Activated CD4-positive, alpha-beta memory T cell treated with anti-CD3 and anti-CD28 coated beads, Interleukin-2, amount 10 ng/mL, durations not matched to agents 7 days and 5 days (primary cell): ENCODE measurements around the gene PLVAP. TPM values are rescaled to one million over a fixed set of nuclear protein-coding genes. Genes with fewer than 3 reads are reported as not detected.

ENCODE experiments used
- CTCF ChIA-PET: fragments of 350-600 bp; sonication (Branson Sonifier 250); formaldehyde crosslinking; loops from one replicate; lab custom pipeline; 2021; ENCODE audit warnings: antibody characterized with exemption, inconsistent platforms; lab: Charles Lee
- POLR2A ChIA-PET: fragments of 350-600 bp; sonication (Branson Sonifier 250); formaldehyde crosslinking; loops from one replicate; lab custom pipeline; 2021; ENCODE audit warnings: antibody characterized with exemption; lab: Charles Lee
- DNase-seq: peaks from one replicate; pipeline ENCODE4 v3.0.0-alpha.2; 2020
- H3K27ac Mint-ChIP-seq: one replicate; pipeline ENCODE4 v1.8.0; 2021; ENCODE audit warnings: mild to moderate bottlenecking, mixed read lengths
- H3K27me3 Mint-ChIP-seq: one replicate; pipeline ENCODE4 v1.8.0; 2021; ENCODE audit warnings: mixed read lengths
- H3K36me3 Mint-ChIP-seq: one replicate; pipeline ENCODE4 v1.8.0; 2021; ENCODE audit warnings: low read depth, mixed read lengths
- H3K4me1 Mint-ChIP-seq: one replicate; pipeline ENCODE4 v1.8.0; 2021; ENCODE audit warnings: mixed read lengths
- H3K4me3 Mint-ChIP-seq: one replicate; pipeline ENCODE4 v1.8.0; 2021; ENCODE audit warnings: mild to moderate bottlenecking, mixed read lengths
- H3K9me3 Mint-ChIP-seq: one replicate; pipeline ENCODE4 v1.8.0; 2021; ENCODE audit warnings: mixed read lengths
- total RNA-seq, 2 experiments: library from RNA; stranded (reverse); gene quantifications; one replicate each; pipeline ENCODE4 v1.2.3, GENCODE V29; 2021

PLVAP gene
- total RNA-seq, 2 experiments from 2014 or later: not detected

DNA sequence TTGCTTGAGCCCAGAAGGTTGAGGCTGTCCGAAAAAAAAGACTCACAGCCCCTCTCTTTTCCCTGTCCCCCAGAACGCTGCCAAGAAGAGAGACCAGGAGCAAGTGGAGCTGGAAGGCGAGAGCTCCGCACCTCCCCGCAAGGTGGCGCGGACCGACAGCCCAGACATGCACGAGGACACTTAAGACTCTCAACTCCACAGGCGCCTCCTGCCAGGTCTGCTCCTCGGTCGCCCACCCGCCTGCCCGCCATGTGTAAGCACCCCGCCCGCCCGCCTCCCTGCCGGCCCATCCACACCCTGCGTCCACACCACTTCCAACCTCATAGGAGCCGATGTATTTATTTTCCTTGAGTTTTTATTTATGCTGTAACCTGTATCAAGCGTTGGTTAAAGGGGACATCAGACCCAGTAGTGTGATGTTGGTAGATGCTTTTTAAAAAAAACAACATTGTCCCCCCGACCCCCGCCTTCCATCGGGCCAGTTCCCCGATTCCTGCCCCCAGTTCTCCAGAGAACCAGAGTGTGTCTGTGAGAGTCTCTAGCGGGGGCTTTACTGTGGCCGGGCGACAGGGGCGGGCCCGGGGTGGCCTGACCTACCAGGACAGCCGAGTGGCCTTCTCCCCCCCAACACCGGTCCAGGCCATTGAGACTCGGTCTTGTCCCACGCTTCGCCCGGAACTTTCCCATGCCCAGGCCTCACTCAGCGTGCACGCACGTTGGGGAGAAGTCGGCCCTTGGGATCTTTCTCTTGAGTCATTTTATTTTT is 57.5 kb downstream of the PLVAP start:
- DNase-seq: no peak
- ChIA-PET CTCF (no interaction called here), POLR2A (interaction anchor here (1.0 kb wide), 2 partner anchors 8 to 9 kb away, joined by 3 to 5 read pairs; no protein-coding TSS in a partner anchor)
- H3K4me1 Mint-ChIP-seq: peaks cover 26% of the 10 kb centered on the region
- H3K27me3 Mint-ChIP-seq: no peaks in the 10 kb centered on the region
- no peaks in the 10 kb centered on the region for H3K9me3 Mint-ChIP-seq
- peaks cover 38% of the 10 kb centered on the region for H3K36me3 Mint-ChIP-seq
- H3K4me3 Mint-ChIP-seq: no peak overlapping the region
- H3K27ac Mint-ChIP-seq: no peak overlapping the region

DNA sequence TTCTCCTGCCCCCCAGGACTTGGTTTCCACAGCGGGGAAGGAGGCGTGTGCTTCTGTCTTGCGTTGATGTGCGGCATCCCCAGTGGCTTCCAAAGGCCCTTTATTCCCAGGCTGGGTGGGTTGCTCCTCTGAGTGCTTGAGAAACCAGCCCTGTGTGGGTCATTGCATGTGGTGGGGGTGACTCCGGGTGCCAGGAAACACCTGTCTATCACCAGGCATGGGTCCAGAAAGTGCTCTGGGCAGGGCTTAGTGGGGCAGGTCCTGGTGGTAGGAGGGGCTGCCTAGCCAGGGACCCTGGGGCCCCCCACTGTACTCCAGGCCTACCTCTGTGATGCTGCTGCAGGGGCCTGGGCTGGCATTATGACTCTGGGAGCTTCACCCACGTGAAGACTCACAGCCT is 58.2 kb downstream of the PLVAP start:
- Mint-ChIP-seq H3K36me3 (peaks cover 45% of the 10 kb centered on the region), H3K27me3 (no peaks in the 10 kb centered on the region), H3K4me3 (no peak overlapping the region), H3K27ac (peak overlapping the region; percentile 47), H3K9me3 (no peaks in the 10 kb centered on the region), H3K4me1 (peaks cover 26% of the 10 kb centered on the region)
- ChIA-PET POLR2A (interaction anchor here (1.0 kb wide), 2 partner anchors 9 kb away, joined by 3 to 5 read pairs; no protein-coding TSS in a partner anchor), CTCF (no interaction called here)
- no peak for DNase-seq

DNA sequence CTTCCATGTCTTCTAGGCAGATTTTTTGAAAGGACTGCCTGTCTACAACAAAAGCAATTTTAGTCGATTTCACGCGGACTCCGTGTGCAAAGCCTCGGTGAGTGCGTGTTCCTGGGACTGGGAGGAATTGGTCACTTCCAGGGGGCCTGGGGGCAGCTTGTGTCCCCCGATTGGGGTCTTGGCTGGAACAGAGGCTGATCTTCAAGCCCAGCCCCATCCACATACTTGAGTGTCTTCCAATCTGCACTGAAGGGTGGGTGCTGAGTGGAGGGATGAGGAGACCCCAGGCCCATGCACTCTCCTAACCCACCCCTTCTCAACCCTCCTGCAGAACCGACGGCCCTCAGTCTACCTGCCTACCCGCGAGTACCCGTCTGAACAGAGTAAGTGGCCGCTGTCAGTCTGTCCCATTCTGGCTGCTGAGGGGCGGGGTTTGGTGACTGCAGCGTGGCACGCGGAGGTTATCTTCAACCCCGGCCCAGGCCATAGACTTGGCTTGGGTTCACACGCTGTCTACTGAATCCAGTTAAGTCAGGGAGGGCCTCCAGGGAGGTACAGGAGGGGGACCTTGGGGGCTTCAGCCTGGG is 63.0 kb downstream of the PLVAP start:
- H3K27ac Mint-ChIP-seq: no peak overlapping the region
- H3K4me1 Mint-ChIP-seq: peaks cover 47% of the 10 kb centered on the region
- CTCF ChIA-PET: no interaction called here
- H3K27me3 Mint-ChIP-seq: no peaks in the 10 kb centered on the region
- POLR2A ChIA-PET: interaction anchor here (1.4 kb wide), 1 partner anchor 15 kb away, joined by 5 read pairs; no protein-coding TSS in a partner anchor
- DNase-seq: no peak
- H3K9me3 Mint-ChIP-seq: no peaks in the 10 kb centered on the region
- no peak overlapping the region for H3K4me3 Mint-ChIP-seq
- H3K36me3 Mint-ChIP-seq: peaks cover 35% of the 10 kb centered on the region

DNA sequence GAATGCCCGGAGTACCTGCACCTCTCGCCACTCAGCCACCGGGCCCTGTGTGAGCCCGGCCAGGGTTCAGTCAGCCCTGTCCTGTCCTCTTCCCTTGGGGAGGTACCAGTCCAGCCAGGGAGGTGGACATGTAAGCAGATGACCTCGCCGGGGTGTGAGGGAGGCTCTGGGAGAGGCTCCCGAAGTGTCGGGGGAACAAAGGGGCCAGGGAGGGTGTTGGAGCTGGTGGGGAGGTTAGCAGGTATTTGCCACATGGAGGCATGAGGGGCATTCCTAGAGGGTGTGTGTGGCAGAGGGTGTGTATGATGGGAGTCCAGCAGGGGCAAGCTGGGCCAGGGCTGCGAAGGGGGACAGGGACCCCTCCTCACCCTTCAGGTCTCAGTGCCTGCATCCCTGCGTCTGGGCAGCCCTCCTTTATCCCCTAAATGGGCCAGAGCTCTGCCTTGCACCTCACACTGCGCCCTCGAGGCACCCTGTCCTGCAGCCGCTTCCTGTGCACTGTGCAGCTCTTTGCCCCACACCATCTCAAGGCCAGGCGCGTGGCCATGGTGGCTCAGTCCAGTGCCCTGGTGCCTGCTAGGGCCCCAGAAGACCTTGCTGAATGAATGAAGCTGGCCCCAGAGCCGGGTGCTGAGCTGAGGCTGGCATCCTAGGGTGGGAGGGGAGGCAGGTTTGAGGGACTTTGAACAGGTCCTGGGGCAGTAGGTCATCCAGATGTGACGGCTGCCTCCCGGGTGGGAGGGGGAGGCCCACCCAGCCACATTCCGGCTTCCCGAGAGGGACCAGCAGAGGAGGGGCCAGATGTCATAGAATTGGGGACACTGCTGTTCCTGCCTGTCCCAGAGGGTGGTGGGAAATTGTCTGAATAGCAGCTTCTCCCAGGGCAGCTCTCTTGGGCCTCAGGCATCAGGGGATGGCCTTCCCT is 64.7 kb downstream of the PLVAP start:
- no peak for DNase-seq
- Mint-ChIP-seq H3K9me3 (no peaks in the 10 kb centered on the region), H3K4me1 (peaks cover 51% of the 10 kb centered on the region), H3K27ac (no peak overlapping the region), H3K27me3 (no peaks in the 10 kb centered on the region), H3K36me3 (peaks cover 32% of the 10 kb centered on the region), H3K4me3 (no peak overlapping the region)
- CTCF ChIA-PET: interaction anchor here (0.9 kb wide), 1 partner anchor 16 kb away, joined by 3 read pairs; no protein-coding TSS in a partner anchor
- POLR2A ChIA-PET: interaction anchor here (0.7 to 1.7 kb wide), 4 partner anchors 10 to 24 kb away, joined by 3 to 5 read pairs (median 4); no protein-coding TSS in a partner anchor

DNA sequence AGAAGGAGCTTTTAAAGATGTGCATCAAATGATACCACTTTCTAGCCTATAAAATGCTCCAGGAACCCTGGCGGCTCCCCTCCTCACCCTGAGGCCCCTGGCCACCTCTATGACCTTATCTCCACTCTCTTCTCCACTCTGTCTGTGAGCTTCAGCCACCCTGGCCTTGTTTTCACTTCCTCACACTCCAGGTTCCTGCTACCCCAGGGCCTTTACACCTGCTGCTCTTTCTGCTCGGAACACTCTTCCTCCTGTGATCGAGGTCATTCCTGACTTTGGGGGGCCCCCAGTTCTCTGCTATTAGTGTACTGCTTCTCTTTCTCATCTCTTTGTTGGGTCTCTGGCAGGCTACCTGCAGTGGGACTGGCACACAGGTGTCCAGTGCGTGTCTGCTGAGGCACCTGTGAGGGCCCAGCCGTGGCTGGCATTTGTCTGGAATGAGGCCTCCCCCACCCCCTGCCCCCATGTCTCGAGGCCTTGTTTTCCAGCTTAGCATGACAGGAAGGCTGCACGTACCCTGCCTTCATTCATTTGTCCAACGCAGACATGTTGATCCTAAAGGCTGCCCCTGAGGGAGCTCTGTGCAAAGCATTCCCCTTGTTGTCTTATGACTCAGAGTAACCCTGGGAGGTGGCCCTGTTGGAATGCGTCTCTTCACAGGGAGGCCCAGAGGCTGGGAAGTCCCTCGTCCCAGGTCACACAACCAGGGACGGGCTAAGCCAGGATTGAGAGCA is 65.5 kb downstream of the PLVAP start:
- no peak overlapping the region for H3K27ac Mint-ChIP-seq
- no peaks in the 10 kb centered on the region for H3K27me3 Mint-ChIP-seq
- H3K4me3 Mint-ChIP-seq: peak overlapping the region; percentile 98
- DNase-seq: no peak
- H3K4me1 Mint-ChIP-seq: peaks cover 50% of the 10 kb centered on the region
- no peaks in the 10 kb centered on the region for H3K9me3 Mint-ChIP-seq
- ChIA-PET POLR2A (interaction anchor here (1.7 to 4.0 kb wide), 2 partner anchors 10 to 21 kb away, joined by 5 to 47 read pairs; partner anchors contain the start of gene ANO8), CTCF (interaction anchor here (0.9 kb wide), 1 partner anchor 17 kb away, joined by 3 read pairs; no protein-coding TSS in a partner anchor)
- peaks cover 32% of the 10 kb centered on the region for H3K36me3 Mint-ChIP-seq

DNA sequence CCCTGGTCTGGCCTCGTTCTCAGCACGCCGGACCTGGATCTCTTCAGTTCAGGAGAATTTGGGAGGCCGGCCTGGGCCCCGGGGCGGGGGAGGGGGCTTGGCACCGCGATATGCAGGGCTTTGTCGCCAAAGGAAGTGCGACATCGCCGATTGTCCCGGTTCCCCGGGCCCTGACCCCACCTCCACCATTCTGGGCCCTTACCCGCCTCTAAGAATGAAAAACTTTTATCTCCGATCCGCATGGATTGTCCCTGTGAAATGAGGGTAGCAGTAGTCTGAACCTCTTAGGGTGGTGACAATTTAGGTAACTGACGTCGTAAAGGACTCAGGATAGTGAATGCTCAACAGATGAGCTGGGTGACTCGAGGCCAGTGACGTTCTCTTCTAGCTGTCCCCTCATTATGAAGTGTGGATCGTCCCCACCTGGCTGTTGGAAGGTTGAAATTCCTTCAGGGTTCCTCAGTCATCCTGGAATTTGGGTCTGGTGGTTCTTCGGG is 67.1 kb downstream of the PLVAP start:
- Mint-ChIP-seq H3K4me3 (peak overlapping the region; percentile 98), H3K9me3 (no peaks in the 10 kb centered on the region), H3K4me1 (peaks cover 50% of the 10 kb centered on the region), H3K27ac (peak overlapping the region; percentile 94), H3K27me3 (no peaks in the 10 kb centered on the region), H3K36me3 (peaks cover 22% of the 10 kb centered on the region)
- ChIA-PET POLR2A (interaction anchor here (0.6 to 4.0 kb wide), 13 partner anchors 7 to 1012 kb away, joined by 3 to 47 read pairs (median 3); partner anchors contain the start of genes ANO8, BABAM1, BST2 and USE1), CTCF (interaction anchor here (0.8 to 1.9 kb wide), 3 partner anchors 11 to 45 kb away, joined by 3 to 8 read pairs (median 7); partner anchors contain the start of genes ANKLE1 and USHBP1)
- no peak for DNase-seq

DNA sequence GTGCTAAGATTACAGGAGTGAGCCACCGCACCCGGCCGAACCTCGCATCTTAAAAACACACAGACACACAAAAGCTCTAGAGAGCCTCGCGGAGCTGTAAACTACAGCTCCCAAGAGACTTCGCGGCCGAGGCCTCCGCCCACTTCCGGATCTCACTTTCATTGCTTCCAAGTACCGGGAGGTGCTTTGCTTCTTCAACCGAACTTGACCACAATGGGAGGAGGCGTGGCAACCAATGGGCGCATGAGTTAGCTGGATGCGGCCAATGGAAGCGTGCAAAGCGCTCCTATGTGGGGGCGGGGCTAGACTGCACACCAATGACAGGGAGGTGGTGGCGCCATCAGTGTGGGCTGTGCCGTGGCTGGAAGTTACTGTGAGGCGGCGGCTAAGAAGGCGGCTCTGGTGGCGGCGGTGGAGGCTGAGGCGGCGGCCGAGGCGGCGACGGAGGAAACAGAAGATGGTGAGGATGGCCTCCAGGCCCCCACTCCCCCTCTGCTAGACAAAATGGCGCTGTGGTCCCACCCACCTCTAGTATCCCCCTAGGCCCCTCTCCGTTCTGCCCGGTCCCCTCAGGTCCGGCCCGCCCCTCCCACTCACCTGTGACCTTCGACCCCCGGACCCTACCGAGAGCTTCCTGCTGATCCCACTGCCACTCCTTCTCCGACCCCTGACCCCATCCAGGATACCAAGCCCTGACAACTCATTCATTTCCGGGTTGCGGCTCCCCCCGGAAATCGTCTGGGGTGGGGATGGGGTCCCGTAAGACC is 67.8 kb downstream of the PLVAP start, which contains the start of gene DDA1:
TSS of gene DDA1 (plus strand) at position 366 of the 767 bp plus-strand sequence. CDS start at position 458, 92 bp downstream.
- H3K4me3 Mint-ChIP-seq: peak within 1 kb of the TSS; percentile 98
- peak; percentile 100 for DNase-seq
- CTCF ChIA-PET: interaction anchor here (0.7 to 1.9 kb wide), 14 partner anchors 9 to 691 kb away, joined by 3 to 11 read pairs (median 4); partner anchors contain the start of genes ANKLE1, ANO8, BABAM1 and USHBP1
- H3K9me3 Mint-ChIP-seq: no peaks in the 10 kb centered on the region
- peak within 1 kb of the TSS; percentile 94 for H3K27ac Mint-ChIP-seq
- H3K4me1 Mint-ChIP-seq: peaks cover 57% of the 10 kb centered on the region
- peaks cover 19% of the 10 kb centered on the region for H3K36me3 Mint-ChIP-seq
- no peaks in the 10 kb centered on the region for H3K27me3 Mint-ChIP-seq
- POLR2A ChIA-PET: interaction anchor here (0.6 to 4.0 kb wide), 21 partner anchors 8 to 1048 kb away, joined by 3 to 47 read pairs (median 4); partner anchors contain the start of genes ANO8, BABAM1, BST2 and GTPBP3

DNA sequence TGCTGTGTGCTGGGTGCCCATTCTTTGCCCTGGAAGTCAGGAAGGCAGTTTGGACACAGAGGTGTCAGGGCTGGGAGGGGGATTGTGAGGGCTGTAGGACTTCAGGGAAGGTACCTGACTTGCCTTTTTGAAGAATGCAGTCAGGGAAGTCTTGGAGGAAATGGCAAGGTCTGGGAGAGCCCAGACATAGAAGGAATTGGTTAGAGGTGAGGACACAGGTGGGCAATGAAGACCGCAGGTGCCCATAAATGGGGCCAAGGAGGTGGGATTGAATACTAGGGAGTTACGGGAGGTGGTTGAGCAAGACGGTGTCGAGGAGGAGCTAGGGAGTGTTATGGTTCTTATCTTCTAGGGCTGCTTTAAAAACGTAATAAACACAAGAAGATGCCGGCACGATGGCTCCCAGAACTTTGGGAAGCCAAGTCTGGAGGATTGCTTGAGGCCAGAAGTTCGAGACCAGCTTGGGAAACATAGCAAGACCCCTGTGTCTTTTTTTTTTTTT is 69.2 kb downstream of the PLVAP start:
- CTCF ChIA-PET: no interaction called here
- no peaks in the 10 kb centered on the region for H3K27me3 Mint-ChIP-seq
- POLR2A ChIA-PET: interaction anchor here (1.6 to 4.0 kb wide), 2 partner anchors 17 to 24 kb away, joined by 10 to 47 read pairs; partner anchors contain the start of gene ANO8
- peak overlapping the region; percentile 89 for H3K4me3 Mint-ChIP-seq
- DNase-seq: no peak
- H3K27ac Mint-ChIP-seq: no peak overlapping the region
- peaks cover 64% of the 10 kb centered on the region for H3K4me1 Mint-ChIP-seq
- H3K36me3 Mint-ChIP-seq: peaks cover 11% of the 10 kb centered on the region
- no peaks in the 10 kb centered on the region for H3K9me3 Mint-ChIP-seq

DNA sequence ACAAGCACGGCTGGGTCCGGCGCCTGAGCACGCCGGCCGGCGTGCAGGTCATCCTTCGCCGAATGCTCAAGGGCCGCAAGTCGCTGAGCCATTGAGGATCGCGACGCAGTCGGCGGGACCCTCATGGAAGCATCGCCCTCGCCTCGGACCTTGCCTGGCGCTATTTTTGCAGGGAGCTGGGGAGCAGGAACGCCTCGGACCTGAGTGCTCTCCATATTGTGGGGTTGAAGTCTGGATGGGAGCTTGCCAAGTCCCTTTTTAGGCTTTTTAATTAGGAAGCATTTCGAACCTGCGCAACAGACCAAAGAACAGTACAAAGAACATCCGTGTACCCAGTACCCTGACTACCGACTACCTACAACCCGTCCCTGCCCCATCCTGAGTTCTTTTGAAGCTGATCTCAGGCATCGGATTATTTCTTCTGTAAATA is 70.8 kb downstream of the PLVAP start:
- no peak for DNase-seq
- ChIA-PET CTCF (interaction anchor here (0.9 to 2.1 kb wide), 5 partner anchors 11 to 159 kb away, joined by 3 to 14 read pairs (median 3); partner anchors contain the start of gene BABAM1), POLR2A (interaction anchor here (0.7 to 4.8 kb wide), 7 partner anchors 11 to 113 kb away, joined by 3 to 50 read pairs (median 5); partner anchors contain the start of genes ANO8, MVB12A and OCEL1)
- H3K9me3 Mint-ChIP-seq: no peaks in the 10 kb centered on the region
- H3K4me1 Mint-ChIP-seq: peaks cover 62% of the 10 kb centered on the region
- H3K27ac Mint-ChIP-seq: peak overlapping the region; percentile 90
- peak overlapping the region; percentile 89 for H3K4me3 Mint-ChIP-seq
- H3K36me3 Mint-ChIP-seq: peaks cover 5% of the 10 kb centered on the region
- no peaks in the 10 kb centered on the region for H3K27me3 Mint-ChIP-seq

DNA sequence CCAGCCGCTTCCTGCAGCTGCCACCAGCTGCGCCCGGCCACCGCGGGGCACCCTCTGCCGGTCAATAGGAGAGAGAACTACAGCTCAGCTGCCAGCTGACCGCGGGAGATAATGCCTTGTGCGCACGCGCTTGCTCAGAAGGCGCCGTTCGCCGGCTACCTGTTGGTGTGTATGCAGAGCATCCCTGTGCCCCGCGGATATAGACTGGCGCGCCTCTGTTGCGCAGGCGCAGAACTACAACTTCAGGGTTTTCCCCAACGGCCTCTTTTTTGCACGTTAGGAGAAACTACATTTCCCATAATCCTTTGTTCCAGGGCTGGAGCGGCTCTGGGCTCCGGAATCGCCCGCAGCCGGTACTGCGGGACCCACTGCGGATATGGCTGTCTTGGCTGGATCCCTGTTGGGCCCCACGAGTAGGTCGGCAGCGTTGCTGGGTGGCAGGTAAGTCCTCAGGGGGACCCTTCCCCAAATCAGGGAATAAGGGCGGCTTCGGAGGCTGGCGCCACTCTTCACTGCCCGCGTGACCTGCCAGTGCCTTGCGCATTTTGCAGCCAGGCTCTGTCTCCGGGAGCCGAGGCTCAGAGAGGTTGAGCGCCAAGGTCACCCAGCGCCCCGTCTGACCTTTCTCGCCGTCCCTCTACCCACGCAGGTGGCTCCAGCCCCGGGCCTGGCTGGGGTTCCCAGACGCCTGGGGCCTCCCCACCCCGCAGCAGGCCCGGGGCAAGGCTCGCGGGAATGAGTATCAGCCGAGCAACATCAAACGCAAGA is 71.4 kb downstream of the PLVAP start, which contains the start of gene MRPL34:
TSS of gene MRPL34 (plus strand) at position 356 of the 768 bp plus-strand sequence. CDS start at position 377, 21 bp downstream.
- CTCF ChIA-PET: interaction anchor here (0.6 to 3.1 kb wide), 23 partner anchors 10 to 236 kb away, joined by 3 to 32 read pairs (median 4); partner anchors contain the start of genes ANKLE1, ANO8, BABAM1 and BST2
- H3K27me3 Mint-ChIP-seq: no peaks in the 10 kb centered on the region
- H3K36me3 Mint-ChIP-seq: peaks cover 5% of the 10 kb centered on the region
- peak; percentile 98 for DNase-seq
- peak within 1 kb of the TSS; percentile 89 for H3K4me3 Mint-ChIP-seq
- POLR2A ChIA-PET: interaction anchor here (0.6 to 4.8 kb wide), 9 partner anchors 12 to 114 kb away, joined by 3 to 50 read pairs (median 5); partner anchors contain the start of genes ANO8, MVB12A and OCEL1
- H3K27ac Mint-ChIP-seq: peak within 1 kb of the TSS; percentile 90
- peaks cover 58% of the 10 kb centered on the region for H3K4me1 Mint-ChIP-seq
- H3K9me3 Mint-ChIP-seq: no peaks in the 10 kb centered on the region
